NCI-H128 (cell line): ENCODE data around the gene METTL21C.

ENCODE experiments used
- DNase-seq: peaks from one replicate; lab custom pipeline; 2025; ENCODE audit not compliant: unreplicated experiment; lab: John Stamatoyannopoulos, UW

METTL21C gene

DNA sequence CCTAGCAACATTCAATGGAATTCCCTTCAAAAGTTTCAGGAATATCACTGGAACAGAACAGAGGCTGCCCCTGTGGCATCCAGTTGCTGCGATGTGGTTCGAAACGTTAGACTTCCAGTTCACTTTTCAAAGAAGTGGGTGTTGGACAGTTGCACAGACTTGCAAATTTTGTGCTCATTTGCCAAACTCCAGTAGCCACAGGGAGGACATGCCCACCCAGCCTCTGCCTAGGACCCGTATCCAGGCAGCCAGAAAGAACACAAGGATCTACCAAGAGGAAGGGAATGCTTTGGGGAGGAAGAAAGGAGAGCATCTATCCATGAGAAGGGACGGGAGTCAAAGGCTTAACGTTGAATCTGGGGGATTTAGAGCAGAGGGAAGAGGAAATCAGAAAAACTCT lies at the start of gene METTL21C:
METTL21C (minus strand) TSS at position 108 of the 400 bp plus-strand sequence. CDS start 546 bp downstream, outside the sequence.
- DNase-seq: no peak

DNA sequence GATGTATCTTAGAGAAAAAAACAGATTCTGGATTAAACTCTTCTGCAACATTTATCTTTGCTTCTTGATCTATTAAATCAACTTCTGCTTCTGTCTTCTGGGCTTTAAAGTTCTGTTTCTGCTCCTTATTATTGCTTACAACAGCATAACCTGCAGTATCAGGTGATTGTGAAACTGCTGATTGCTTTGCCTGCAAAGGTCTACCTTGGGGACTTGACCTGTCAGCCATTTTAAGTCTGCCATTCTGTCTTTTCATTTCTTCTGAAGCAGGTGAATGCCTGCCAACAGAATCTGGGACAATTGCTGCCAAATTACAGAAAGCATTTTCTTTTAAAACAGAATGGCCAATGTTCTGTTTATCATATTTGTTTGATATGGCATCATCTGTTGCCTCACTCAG lies 47.7 kb upstream of the METTL21C start:
- DNase-seq: no peak

DNA sequence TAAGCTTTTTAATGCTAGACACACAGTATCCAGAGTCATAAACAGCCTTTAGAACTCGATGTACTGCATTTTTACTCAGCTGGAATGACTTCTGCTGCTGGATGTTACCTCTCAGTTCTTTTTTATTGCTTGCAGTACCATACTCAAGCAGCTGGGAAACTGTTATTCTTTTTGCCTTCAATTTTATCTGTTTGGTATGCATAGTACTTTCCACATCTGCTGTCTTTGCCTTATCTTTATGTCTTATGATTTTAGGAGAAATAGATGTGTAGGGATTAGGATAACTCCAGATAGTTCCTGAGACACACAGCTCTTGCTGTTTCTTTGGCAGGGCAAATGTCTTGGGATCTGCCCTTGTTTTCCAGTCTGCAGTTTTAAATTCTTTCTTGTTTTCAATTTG lies 47.3 kb upstream of the METTL21C start:
- DNase-seq: no peak

DNA sequence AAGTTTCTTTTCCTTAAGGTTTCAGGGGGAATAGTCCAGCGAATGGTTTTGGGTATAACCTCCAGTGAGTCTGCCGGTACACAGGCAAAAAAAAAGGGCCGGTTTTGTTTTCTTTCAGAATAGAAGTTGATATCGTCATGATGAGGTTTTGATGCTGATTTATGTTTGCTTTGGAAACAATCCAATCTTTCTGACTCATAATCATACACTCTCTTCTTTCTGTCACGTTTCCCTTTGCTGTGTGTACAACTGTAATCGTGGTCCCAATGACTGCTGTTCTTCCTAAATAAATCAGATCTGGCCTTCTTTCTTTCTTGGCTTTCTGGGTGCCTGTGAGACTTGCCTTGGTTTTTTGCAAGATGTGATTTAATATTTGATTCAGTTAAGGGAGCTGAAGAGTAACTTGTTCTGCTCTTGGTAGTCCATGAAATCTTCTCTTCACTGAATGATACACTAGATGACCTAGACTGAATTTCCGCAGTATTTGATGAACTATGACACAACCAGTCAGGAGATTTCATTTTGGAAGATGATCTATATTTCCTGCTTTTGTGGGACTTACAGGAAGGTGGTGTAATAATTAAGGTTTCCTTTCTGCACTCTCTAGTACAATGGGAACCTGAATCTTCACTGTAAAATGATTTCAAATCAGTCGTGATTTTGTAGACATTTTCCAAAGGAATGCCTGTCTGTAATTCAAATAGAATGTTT lies 34.9 kb upstream of the METTL21C start:
- no peak for DNase-seq

DNA sequence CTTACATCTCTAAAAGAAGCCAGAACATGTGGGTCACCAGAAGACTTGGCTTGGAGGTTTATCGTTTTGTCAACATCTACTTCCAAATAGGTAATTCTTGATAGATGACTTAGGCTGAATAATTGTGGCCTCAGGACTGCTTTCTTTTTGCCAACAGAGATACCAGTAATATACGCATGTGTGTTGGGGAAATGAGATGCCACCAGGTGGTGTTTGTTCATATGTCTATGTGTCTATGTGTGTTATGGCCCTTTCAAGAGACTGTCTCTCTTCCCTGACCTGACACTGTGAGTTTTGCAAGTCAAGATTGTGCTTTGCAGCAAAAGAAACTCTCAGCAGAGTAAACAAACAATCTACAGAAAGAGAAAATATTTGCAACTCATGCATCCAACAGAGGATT lies 31.6 kb upstream of the METTL21C start:
- DNase-seq: no peak

- no peak for DNase-seq
These were observed 30.1 kb upstream of the METTL21C start for GRCh38 chr13:102724923-102725322.

DNA sequence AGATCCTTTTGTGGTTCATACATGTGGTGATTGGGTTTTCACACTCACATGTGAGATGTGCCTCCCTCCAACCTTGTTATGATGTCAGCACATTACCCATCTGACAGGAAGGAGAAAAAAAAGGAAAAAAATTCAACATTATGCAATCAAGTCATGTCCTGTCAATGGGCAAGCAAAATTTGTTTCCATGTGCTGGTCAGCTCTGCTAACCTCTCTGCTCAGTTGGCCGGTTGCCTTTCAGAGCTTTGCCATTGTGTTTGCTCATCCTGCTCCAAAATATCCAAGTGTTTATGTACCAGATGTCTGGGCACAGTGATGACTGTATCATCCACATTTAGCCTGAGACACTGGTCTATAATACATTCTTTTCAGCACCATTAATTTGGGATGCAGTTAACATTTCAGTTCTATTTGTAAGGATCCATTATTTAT lies 27.0 kb upstream of the METTL21C start:
- no peak for DNase-seq

- no peak for DNase-seq
These were observed 23.9 kb upstream of the METTL21C start for GRCh38 chr13:102718746-102719145.

DNA sequence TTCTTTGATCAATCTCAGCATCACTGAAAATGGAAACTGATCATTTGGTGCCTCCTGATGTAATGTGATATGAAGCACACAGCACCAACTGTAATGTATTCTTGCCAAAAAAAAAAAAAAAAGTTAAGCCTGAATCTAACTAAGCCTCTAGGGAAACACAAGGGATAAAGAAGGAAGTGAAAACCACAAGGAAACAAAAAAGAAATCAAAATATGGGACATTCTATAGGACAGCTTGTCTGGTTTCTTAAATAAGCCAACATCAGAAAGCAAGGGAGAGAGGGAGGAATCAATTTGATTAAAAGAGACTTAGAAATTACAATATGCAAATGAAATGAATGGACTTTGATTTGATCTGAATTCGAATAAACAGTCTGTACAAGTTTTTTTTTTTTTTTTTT lies 20.6 kb upstream of the METTL21C start:
- no peak for DNase-seq

- no peak for DNase-seq
These were observed 15.4 kb upstream of the METTL21C start for GRCh38 chr13:102710261-102710679.

GRCh38 chr13:102709536-102709935 lies 14.7 kb upstream of the METTL21C start:
- no peak for DNase-seq

DNA sequence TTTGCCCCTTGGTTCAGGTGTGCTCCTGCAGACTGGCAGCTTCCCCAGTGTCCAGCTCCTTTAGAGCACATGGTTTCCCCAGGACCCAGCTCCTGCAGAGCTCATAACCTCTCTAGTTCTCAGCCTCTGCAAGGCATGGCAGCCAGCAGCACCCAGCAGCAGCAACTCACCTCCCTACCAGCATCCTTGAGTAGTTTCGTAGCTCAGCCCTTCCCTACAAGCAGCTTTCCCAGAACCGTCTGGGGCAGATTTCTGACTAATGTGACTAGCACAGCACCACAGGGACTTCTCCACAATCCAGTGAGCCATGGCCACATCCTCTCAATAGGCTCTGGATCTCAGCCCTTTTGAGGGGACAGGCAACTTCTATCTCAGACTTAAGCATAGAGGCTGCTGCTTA lies 14.1 kb upstream of the METTL21C start:
- DNase-seq: no peak

DNA sequence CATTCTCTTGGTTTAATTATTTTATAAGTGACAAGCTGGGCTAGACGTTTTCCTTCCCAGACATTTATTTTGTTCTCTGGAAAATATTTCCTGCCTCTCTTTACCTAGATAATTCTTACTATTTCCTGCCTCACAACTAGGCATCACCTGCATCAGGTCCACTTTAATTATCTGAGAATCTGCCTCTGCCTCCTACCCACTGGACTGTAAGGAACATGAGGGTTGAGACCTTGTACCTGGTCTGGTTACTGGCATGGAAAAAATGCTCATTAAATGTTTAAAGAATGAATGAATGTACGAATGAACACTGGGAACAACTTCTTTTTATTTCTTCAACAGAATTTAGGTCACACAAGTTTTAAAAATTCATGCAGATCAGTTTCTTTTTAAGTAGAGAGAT lies 13.4 kb upstream of the METTL21C start:
- DNase-seq: no peak

- DNase-seq: no peak
These were observed 12.6 kb upstream of the METTL21C start for GRCh38 chr13:102707467-102707866.

DNA sequence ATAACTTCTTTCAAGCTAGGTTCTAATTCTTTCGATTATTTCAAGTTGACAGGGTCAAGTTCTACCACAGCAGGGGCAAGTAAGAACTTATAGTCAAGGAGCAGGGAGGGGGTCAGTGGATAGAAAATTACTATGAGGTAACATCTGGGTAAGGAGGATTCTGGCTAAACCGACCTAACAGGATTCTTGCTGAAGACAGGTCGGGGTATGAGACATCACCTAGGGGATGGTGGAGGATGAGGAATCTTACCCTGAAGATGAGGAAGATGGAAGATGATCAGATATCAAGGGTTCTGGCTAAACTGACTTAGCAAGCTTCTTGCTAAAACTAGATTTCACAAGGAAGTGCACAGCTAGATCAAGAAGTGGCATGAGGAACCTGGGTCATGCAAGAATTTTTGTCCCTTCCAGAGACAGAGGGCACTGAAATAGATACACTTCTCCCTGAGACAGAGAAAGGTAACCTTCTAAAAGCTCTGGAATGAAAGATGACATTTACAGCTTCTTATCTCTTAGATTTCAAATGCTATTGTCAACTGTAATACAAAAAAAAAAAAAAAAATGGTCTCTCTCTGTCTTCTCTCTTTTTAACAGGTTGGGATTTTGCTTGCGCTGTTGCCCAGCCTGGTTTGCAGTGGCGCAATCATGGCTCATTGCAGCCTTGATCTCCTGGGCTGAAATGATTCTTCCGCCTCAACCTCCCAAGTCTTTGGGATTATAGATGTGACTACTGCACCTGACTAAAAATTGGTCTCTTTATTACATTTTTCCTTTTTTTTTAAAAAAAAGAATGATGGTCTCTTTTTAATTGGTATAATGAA lies 9.6 kb upstream of the METTL21C start:
- no peak for DNase-seq

GRCh38 chr13:102703726-102704035 lies 8.8 kb upstream of the METTL21C start:
- no peak for DNase-seq

DNA sequence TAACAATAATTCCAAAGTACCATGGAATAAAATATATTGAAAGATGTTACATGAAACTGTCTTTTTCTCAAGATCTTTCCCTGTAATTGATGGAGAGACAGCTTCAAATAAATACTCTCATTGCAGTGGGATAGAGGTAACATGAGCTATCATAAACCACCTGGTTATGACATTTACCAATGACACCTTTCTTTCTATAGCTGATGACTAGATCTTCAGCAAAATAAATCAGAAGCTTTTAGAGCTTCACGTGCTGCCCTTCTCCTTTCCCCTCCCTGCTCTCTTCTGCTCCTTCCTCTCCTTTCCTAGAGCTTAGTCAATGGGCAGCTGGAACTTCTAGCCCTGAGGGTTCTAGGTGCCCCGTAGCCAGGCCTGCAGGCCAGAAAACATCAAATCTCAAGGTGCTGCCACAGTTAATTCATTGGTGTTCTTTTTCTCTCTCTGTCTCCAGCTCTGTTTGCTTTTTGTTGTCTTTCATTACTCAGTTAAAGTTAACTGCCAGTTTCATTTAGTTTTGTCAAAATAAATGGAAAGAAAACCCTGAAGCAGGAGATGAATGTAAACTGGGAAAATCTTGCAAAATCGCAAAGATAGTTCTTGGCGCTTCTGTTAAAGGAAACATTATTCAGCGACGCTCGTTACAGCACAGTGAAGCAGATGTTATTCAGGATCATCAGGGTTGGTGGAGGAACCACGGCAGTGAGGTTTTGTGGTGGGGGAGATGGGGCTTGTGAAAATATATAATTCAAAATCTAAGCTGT lies 8.3 kb upstream of the METTL21C start:
- DNase-seq: no peak

GRCh38 chr13:102701331-102701730 lies 6.5 kb upstream of the METTL21C start:
- DNase-seq: no peak

DNA sequence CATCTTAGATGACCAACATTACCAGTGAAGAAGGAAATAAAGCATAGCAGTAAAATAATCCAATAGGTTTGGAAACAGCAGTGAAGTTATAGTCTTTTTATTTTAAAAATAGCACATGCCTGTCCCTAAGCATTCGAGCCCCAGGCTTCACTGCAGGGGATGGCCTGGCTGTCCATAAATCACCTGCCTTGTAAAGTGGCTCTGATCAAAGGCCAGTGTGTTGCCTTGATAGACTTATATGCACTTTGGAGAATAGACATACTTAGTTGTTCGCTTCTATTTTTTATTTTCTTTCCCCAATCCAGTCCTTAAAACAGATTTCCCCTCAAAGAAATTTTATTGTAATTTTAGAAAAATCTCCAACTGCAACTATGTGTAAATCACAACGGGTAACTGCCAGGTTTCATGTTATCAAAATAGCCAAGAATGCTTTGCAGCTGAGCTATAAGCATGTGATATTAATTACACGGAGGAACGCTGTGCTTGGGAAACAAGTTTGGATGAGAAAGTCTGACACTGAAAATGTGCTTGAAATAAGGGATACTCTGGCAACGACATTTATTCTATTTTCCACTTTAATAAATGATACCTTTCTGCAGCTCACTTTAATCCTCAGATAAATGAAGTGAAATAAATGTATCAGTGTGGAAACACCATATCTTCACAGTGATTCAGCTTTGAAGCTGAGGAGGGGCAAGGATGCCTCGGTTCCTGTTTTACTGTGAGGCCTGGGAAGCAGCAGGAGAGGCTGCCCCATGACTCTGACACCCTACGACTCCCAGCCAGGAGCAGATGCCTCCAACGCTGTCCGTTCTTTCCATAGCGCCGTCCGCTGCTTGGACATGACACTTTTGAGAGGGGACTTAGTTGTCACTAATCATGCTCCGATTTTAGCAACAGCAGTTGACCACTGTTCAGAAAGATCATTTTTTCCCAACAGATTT lies 5.5 kb upstream of the METTL21C start:
- no peak for DNase-seq

GRCh38 chr13:102699504-102699903 lies 4.7 kb upstream of the METTL21C start:
- no peak for DNase-seq

DNA sequence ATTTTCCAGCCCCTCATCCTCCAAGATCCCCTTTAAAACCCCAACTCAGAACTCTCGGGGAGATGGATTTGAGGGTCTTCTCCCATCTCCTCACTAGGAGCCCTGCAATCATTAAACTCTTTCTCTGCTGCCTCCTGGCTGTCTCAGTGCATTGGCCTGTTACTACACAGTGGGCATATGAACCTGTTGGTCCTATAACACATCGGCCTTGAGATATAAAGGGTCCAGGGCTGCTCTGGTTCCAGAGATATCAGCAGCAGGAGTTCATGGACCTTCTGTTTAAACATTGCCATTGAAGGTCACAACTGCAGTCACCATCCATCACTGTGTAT lies 3.8 kb upstream of the METTL21C start:
- DNase-seq: no peak
